SK-N-MC (cell line): ENCODE data around the gene CCDC127.
"Not testable (repeated sequence)": the region's sequence is repeated elsewhere in the genome, so short reads cannot be mapped to it uniquely, and the experiment has no call there.

Experiments used
- DNase-seq: peaks from one replicate; pipeline ENCODE4 v3.0.0-alpha.2; 2011; ENCODE audit warnings: low read depth, low spot score
- H3K27ac ChIP-seq: fragments of 200-600 bp; sonication (generic); 2 replicates; pipeline ENCODE4 v1.5.1; 2016; ENCODE audit warnings: mixed run types
- H3K36me3 ChIP-seq: fragments of 200-600 bp; sonication (generic); 2 replicates; pipeline ENCODE4 v1.6.1; 2017; ENCODE audit warnings: antibody characterized with exemption, low read length, mixed read lengths; ENCODE audit not compliant: insufficient read depth
- H3K4me3 ChIP-seq: fragments of 200-600 bp; sonication (generic); 2 replicates; pipeline ENCODE4 v1.5.1; 2016
- H3K9ac ChIP-seq: fragments of 200-600 bp; sonication (generic); 2 replicates; pipeline ENCODE4 v1.8.0; 2017; ENCODE audit warnings: mixed run types, mixed read lengths; ENCODE audit not compliant: insufficient read length
- H3K9me3 ChIP-seq: fragments of 200-600 bp; sonication (generic); 2 replicates; pipeline ENCODE4 v1.6.1; 2017; ENCODE audit warnings: low read depth, mild to moderate bottlenecking, antibody characterized with exemption, low read length, moderate library complexity, mixed read lengths
- EZH2 ChIP-seq: fragments of 200-600 bp; sonication (generic); IDR thresholded peaks from one replicate; pipeline ENCODE4 v1.6.1; 2017; ENCODE audit warnings: antibody characterized with exemption
- FOXP2 ChIP-seq: optimal IDR thresholded peaks from 2 replicates; pipeline ENCODE3; 2011; ENCODE audit warnings: mild to moderate bottlenecking, moderate library complexity; ENCODE audit not compliant: insufficient read depth; ENCODE audit errors: extremely low read length, control extremely low read depth
- POLR2AphosphoS5 ChIP-seq: IDR thresholded peaks from 2 replicates; pipeline ENCODE4 v1.6.1; 2012; ENCODE audit warnings: mild to moderate bottlenecking, low read depth, low read length, borderline replicate concordance

Gene CCDC127

DNA sequence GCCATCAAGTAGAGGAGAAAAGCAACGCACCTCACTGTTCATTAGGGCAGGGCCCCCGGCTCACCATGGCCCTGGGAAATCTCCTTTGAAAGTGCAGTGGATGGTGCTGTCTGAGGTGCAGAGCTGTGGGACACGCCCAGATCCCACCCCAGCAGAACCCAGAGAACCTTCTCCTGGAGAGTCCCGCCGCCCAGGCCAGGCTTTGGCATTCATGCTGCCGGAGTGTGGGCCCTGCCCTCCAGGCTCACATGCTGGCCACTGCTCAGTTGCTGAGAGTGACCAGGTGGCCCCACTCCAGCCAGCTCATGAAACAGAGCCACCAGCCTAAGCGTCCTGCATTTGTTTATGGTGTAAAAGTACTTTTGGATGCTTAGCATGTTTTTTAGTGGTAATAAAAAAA lies 50.4 kb downstream of the CCDC127 start:
- Histone ChIP-seq H3K36me3 (no peaks in the 10 kb centered on the region), H3K9me3 (no peaks in the 10 kb centered on the region), H3K9ac (no peak overlapping the region), H3K4me3 (no peak overlapping the region), H3K27ac (no peak overlapping the region)
- no peak for DNase-seq
- TF ChIP-seq POLR2AphosphoS5 = no peak
- no peak for TF ChIP-seq EZH2
- TF ChIP-seq FOXP2 = no peak

DNA sequence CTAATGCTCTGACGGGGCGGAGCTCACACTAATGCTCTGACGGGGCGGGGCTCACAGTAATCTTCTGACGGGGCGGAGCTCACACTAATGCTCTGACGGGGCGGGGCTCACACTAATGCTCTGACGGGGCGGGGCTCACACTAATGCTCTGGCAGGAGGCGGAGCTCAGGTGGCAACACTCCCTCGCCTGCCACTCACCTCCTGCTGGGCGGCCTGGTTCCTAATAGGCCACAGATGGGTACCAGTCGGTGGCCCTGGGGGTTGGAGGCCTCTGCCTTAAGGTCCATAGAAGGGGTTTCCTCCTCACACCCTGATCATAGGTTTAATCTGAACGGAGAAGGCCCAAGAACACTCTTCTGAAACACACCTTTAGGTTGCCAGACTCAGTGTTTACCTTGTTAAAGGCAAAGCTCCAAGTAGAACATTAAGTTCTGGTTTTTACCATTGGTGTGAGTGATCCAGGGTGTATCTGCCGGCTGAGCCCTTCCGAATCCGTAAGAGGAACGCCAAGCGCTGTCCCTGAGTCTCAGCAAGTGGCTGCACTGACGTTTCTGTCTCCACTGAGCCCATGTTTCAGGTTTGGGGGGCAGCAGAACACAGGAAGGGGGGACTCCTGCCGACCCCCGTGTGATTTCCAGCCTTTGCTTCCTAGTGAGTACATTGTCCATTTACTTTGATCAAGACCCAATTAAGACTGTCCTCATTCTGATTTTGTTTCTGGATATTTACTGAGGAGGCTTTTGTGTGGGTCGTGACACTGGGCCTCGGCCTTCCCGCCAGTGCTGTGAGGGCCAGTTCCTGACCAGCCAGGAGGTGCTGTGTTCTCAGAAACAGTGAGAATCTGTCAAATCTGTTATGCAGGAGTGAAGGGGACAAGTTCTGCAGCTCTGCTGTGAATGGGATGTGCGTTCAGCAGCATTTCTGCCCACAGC lies 51.2 kb downstream of the CCDC127 start:
- DNase-seq = no peak
- Histone ChIP-seq H3K4me3 (no peak overlapping the region), H3K9ac (no peak overlapping the region), H3K9me3 (no peaks in the 10 kb centered on the region), H3K27ac (no peak overlapping the region), H3K36me3 (no peaks in the 10 kb centered on the region)
- TF ChIP-seq FOXP2 = no peak
- TF ChIP-seq POLR2AphosphoS5 = no peak
- no peak for TF ChIP-seq EZH2

DNA sequence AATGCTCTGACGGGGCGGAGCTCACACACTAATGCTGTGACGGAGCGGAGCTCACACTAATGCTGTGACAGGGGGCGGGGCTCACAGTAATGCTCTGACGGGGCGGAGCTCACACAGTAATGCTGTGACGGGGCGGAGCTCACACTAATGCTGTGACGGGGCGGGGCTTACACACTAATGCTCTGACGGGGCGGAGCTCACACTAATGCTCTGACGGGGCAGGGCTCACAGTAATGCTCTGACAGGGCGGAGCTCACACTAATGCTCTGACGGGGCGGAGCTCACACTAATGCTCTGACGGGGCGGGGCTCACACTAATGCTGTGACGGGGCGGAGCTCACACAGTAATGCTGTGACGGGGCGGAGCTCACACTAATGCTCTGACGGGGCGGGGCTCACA lies 53.2 kb downstream of the CCDC127 start:
- not testable (repeated sequence) for H3K4me3 ChIP-seq, DNase-seq, H3K27ac ChIP-seq, H3K36me3 ChIP-seq, H3K9ac ChIP-seq, H3K9me3 ChIP-seq

DNA sequence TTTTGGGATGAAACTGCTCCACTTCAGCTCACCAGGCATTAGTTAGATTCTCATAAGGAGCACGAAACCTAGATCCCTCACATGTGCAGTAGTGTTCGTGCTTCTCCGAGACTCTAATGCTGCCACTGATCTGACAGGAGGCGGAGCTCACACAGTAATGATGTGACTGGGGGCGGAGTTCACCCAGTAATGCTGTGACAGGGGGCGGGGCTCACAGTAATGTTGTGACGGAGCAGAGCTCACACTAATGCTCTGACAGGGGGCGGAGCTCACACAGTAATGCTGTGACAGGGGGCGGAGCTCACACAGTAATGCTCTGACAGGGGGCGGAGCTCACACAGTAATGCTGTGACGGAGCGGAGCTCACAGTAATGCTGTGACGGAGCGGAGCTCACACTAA lies 53.7 kb downstream of the CCDC127 start:
- DNase-seq = no peak

DNA sequence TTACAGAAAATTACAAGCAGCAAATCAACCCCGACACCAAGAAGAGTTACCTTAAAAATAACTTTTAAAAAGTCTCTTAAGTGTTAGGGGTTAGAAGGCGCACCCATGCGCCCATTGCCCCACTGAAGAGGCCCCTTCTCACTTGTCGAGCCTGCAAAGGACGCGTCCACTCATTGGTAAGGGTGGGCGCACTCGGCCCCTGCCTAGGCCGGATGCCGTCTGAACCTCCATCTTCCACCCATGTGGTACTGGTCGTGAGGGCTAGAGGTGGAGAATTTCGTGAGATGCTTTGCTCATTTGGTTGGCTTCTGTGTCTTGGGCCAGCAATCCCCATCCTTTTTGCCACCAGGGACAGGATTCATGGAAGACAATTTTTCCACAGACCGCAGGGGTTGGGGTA lies 54.1 kb downstream of the CCDC127 start:
- Histone ChIP-seq H3K4me3 (no peak overlapping the region), H3K27ac (no peak overlapping the region), H3K9me3 (no peaks in the 10 kb centered on the region), H3K36me3 (no peaks in the 10 kb centered on the region), H3K9ac (no peak overlapping the region)
- TF ChIP-seq EZH2 (no peak), FOXP2 (no peak), POLR2AphosphoS5 (no peak)
- DNase-seq = no peak

More for the DNA sequence above, 53.7 kb downstream of the CCDC127 start:
- no peaks in the 10 kb centered on the region for H3K9me3 ChIP-seq
- H3K4me3 ChIP-seq = no peak overlapping the region
- H3K9ac ChIP-seq = no peak overlapping the region
- TF ChIP-seq EZH2 (no peak), FOXP2 (no peak), POLR2AphosphoS5 (no peak)
- H3K36me3 ChIP-seq = no peaks in the 10 kb centered on the region
- H3K27ac ChIP-seq = no peak overlapping the region

DNA sequence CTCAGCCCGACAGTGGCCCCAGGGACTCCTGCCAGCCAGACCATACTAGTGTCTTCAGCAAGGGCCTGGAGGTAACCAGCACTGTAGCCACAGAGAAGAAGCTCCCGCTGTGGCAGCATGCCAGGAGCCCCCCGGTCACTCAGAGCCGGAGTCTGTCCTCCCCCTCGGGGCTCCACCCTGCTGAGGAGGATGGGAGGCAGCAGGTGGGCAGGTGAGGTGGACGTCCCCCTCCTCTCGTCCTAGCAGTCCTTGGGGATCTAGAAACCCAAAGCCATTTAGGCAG lies 54.7 kb downstream of the CCDC127 start:
- DNase-seq = no peak
- no peaks in the 10 kb centered on the region for H3K36me3 ChIP-seq
- no peaks in the 10 kb centered on the region for H3K9me3 ChIP-seq
- H3K4me3 ChIP-seq = no peak overlapping the region
- H3K27ac ChIP-seq = no peak overlapping the region
- TF ChIP-seq EZH2 (no peak), POLR2AphosphoS5 (no peak), FOXP2 (no peak)
- no peak overlapping the region for H3K9ac ChIP-seq

DNA sequence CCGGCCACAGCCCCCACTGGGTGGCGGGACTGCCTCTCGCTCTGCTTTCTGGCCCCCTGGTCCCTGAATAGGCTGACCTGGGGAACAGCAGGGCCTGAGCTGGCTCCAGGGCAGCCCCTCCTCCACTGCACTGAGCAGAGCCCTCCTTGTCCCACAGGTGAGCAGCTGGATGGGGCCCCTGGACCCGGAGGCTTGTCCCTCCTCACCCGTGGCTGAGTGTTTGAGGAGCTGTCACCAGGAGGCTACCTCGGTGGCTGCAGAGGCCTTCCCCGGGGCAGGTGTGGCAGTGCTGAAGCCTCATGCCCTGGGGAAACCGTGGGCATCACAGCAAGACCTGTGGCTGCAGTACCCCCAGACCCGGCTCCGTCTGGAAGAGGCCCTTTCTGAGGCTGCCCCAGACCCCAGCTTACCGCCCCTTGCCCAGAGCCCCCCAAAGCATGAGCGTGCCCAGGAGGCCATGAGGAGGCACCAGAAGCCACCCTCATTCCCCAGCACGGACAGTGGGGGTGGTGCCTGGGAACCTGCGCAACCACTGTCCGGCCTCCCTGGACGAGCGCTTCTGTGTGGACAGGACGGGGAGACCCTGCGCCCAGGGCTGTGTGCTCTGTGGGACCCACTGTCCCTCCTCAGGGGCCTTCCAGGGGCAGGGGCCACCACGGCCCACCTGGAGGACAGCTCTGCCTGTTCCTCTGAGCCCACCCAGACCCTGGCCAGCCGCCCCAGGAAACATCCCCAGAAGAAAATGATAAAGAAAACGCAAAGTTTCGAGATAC lies 55.2 kb downstream of the CCDC127 start:
- H3K9ac ChIP-seq = no peak overlapping the region
- TF ChIP-seq POLR2AphosphoS5 (no peak), EZH2 (no peak), FOXP2 (no peak)
- no peak overlapping the region for H3K27ac ChIP-seq
- no peaks in the 10 kb centered on the region for H3K36me3 ChIP-seq
- H3K9me3 ChIP-seq = no peaks in the 10 kb centered on the region
- DNase-seq = no peak
- no peak overlapping the region for H3K4me3 ChIP-seq

DNA sequence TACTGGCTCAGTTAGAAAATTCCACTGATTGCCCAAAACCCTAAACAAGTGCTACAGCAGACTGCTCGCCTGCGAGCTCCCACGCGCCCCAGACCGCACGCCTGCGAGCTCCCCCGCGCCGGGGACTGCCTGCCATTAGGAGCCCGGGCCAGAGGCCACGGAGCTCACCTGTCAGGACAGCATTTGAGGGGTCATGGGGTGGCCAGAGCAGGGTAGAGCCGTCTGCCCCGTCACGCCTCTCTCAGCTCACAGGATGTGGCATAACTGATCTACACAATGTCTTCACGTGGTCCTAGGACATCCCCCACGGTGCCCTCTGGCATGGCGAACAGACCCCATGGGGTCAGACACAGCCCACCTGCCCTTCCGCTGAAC lies 55.8 kb downstream of the CCDC127 start:
- no peaks in the 10 kb centered on the region for H3K9me3 ChIP-seq
- no peak overlapping the region for H3K27ac ChIP-seq
- H3K4me3 ChIP-seq = no peak overlapping the region
- no peak overlapping the region for H3K9ac ChIP-seq
- no peak for DNase-seq
- TF ChIP-seq EZH2 = no peak
- no peak for TF ChIP-seq POLR2AphosphoS5
- TF ChIP-seq FOXP2 = no peak
- no peaks in the 10 kb centered on the region for H3K36me3 ChIP-seq

DNA sequence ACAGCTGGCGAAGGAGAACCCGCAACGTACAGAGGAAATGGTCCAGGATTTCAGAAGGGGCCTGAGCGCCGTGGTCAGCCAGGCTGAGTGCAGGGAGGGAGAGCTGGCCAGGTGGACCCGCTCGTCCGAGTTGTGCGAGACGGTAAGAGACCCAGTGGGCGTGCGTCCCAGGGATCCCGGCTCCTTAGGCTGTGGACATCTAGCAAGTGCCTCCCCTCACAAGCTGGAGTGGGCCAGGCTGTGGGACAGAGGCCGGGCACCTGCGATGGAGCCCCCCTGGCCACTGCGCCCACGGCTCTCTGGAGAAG lies 56.2 kb downstream of the CCDC127 start:
- Histone ChIP-seq H3K9me3 (no peaks in the 10 kb centered on the region), H3K27ac (no peak overlapping the region), H3K4me3 (no peak overlapping the region), H3K9ac (no peak overlapping the region), H3K36me3 (no peaks in the 10 kb centered on the region)
- TF ChIP-seq POLR2AphosphoS5 (no peak), EZH2 (no peak), FOXP2 (no peak)
- DNase-seq = no peak
